Pancreas (tissue), 10 donors: Measurements from ENCODE around the gene BLID. TPM values are rescaled to one million over a fixed set of nuclear protein-coding genes. Genes with fewer than 3 reads are reported as not detected.

Source experiments
- ATAC-seq, 4 donors: fragments of 200-7000 bp; cut with Tn5 transposase; one replicate each; pipeline versions ENCODE4 v1.8.0 to v1.9.1; 2020; ENCODE audit warnings: mild to moderate bottlenecking in 4 of 4, moderate library complexity in 4 of 4
- DNase-seq, 6 donors: peaks; one replicate each; pipeline ENCODE4 v3.0.0-alpha.2; 2020
- FAIRE-seq: peaks from 2 replicates; lab custom pipeline; 2012; peaks lifted over from hg19 to GRCh38; lab: Jason Lieb, UNC
- H3K27ac ChIP-seq, 4 donors: fragments of 200-600 bp; sonication (generic); 1 replicate in 3 of 4; 2 replicates in 1 of 4; pipeline versions ENCODE4 v1.5.0 to v1.8.0; 2020
- H3K27me3 ChIP-seq, 4 donors: fragments of 200-600 bp; one replicate each; pipeline ENCODE4 v1.8.0; 2021
- H3K36me3 ChIP-seq, 3 donors: fragments of 200-600 bp; sonication (generic) in 1 of 3; one replicate each; pipeline versions ENCODE4 v1.5.0 to v1.8.0; 2020 to 2021
- H3K4me1 ChIP-seq, 3 donors: fragments of 200-600 bp; one replicate each; pipeline ENCODE4 v1.8.0; 2021
- H3K4me3 ChIP-seq, 4 donors: fragments of 200-600 bp; sonication (generic) in 2 of 4; one replicate each; pipeline versions ENCODE4 v1.5.0 to v1.8.0; 2020 to 2021
- H3K9me3 ChIP-seq, 4 donors: fragments of 200-600 bp; one replicate each; pipeline ENCODE4 v1.8.0; 2021
- CTCF ChIP-seq, 4 donors: fragments of 200-600 bp; sonication (generic) in 3 of 4; IDR thresholded peaks; one replicate each; pipeline versions ENCODE4 v1.5.0 to v1.8.0; 2021; ENCODE audit warnings: antibody characterized with exemption in 4 of 4
- whole genome bisulfite sequencing, 2 donors: extraction: QIAGEN DNeasy Blood & Tissue Kit; methylation state at CpG; one replicate each; pipeline ENCODE4 v1.1.7; 2013; 5-methylcytosine and 5-hydroxymethylcytosine counted together
- intact Hi-C, 3 donors: fragments of 100-400 bp; cut with DNase I; formaldehyde crosslinking; loops; one replicate each; pipeline versions ENCODE4 v1.11.1 to v1.14.2; 2022
- polyA plus RNA-seq, 2 donors: library from polyadenylated mRNA; stranded (reverse); fragments of 200-250 nt; gene quantifications; one replicate each; pipeline ENCODE4 v1.2.3, GENCODE V29; 2013
- total RNA-seq, 6 donors: library from RNA; stranded (reverse); fragmentation: NEBNext Ultra II Directional in 4 of 6; extraction: Animal tissue kit (Norgen Biotek cat#: 25700) in 4 of 6; gene quantifications; one replicate each; pipeline versions ENCODE4 v1.2.1 to v1.2.4, GENCODE V29; 2021 to 2023
- donor health status: healthy with polysubstance abuse.
- donor health status: DM: no; HTN: no; CAD: no; lungs with moderate emphysema.
- donor health status: DM: no; HTN: no; CAD: no.
- donor health status: control.
- donor health status: control.
- donor health status: Bipolar disorder and iron deficiency.
- donor health status: DM: yes; HTN: yes; CAD: no.
- donor health status: DM: no; HTN: no; CAD: no.
- donor health status: DM: no; HTN: no; CAD: no.
- donor health status: DM: yes; HTN: yes; CAD: no.

BLID gene
- total and polyA plus RNA-seq, 8 donors: not detected

- no peak for TF ChIP-seq CTCF (IDR thresholded peaks at IDR 0.05)
- FAIRE-seq: no peak
- no peak for DNase-seq
- no peaks in the 10 kb centered on the region for H3K4me1 ChIP-seq
- H3K9me3 ChIP-seq: no peaks in the 10 kb centered on the region
- no peak for ATAC-seq
- H3K4me3 ChIP-seq: no peak overlapping the region
- no peaks in the 10 kb centered on the region for H3K36me3 ChIP-seq
- H3K27ac ChIP-seq: no peak overlapping the region
- intact Hi-C loops: no loop called here
- peaks cover 0 to 3% (median 0%) of the 10 kb centered on the region in 4 donors for H3K27me3 ChIP-seq
- 85 to 86% methylated on average over 2 of the region's 2 CpGs for WGBS, 2 donors
These were observed 43.8 kb upstream of the BLID start for GRCh38 chr11:122159861-122160260.

GRCh38 chr11:122159173-122159721, 43.2 kb upstream of the BLID start:
- 48 to 52% methylated on average over 12 of the region's 12 CpGs for WGBS, 2 donors
- DNase-seq (no peak), FAIRE-seq (no peak), ATAC-seq (peak in 1 of 4 donors; percentile 27)
- no peak overlapping the region for H3K4me3 ChIP-seq
- no peaks in the 10 kb centered on the region for H3K4me1 ChIP-seq
- H3K27me3 ChIP-seq: peaks cover 0 to 3% (median 0%) of the 10 kb centered on the region in 4 donors
- H3K36me3 ChIP-seq: no peaks in the 10 kb centered on the region
- no peak overlapping the region for H3K27ac ChIP-seq
- intact Hi-C loops: no loop called here
- TF ChIP-seq CTCF (IDR thresholded peaks at IDR 0.05): no peak
- no peaks in the 10 kb centered on the region for H3K9me3 ChIP-seq

- no peak for TF ChIP-seq CTCF (IDR thresholded peaks at IDR 0.05)
- FAIRE-seq: no peak
- ATAC-seq: peak in 1 of 4 donors; percentile 33
- H3K36me3 ChIP-seq: no peaks in the 10 kb centered on the region
- no peaks in the 10 kb centered on the region for H3K9me3 ChIP-seq
- peaks cover 0 to 3% (median 0%) of the 10 kb centered on the region in 4 donors for H3K27me3 ChIP-seq
- intact Hi-C loops: no loop called here
- H3K4me3 ChIP-seq: peak overlapping the region in 1 of 4 donors; percentile 18
- H3K4me1 ChIP-seq: no peaks in the 10 kb centered on the region
- no peak for DNase-seq
- 43% methylated on average over 4 of the region's 4 CpGs for WGBS, 2 donors
- H3K27ac ChIP-seq: no peak overlapping the region
These were observed 42.2 kb upstream of the BLID start for GRCh38 chr11:122158171-122158570.

GRCh38 chr11:122157653-122158161, 41.7 kb upstream of the BLID start:
- no peak overlapping the region for H3K27ac ChIP-seq
- no peaks in the 10 kb centered on the region for H3K4me1 ChIP-seq
- no peaks in the 10 kb centered on the region for H3K9me3 ChIP-seq
- DNase-seq (no peak), FAIRE-seq (peak; percentile 20), ATAC-seq (peak in 3 of 4 donors; percentile 36 to 66 (median 40))
- H3K27me3 ChIP-seq: peaks cover 0 to 3% (median 0%) of the 10 kb centered on the region in 4 donors
- intact Hi-C loops: no loop called here
- H3K36me3 ChIP-seq: no peaks in the 10 kb centered on the region
- 47 to 54% methylated on average over 4 of the region's 4 CpGs for WGBS, 2 donors
- TF ChIP-seq CTCF (IDR thresholded peaks at IDR 0.05): no peak
- H3K4me3 ChIP-seq: peak overlapping the region in 2 of 4 donors; percentile 11 to 18

GRCh38 chr11:122156940-122157382, 40.9 kb upstream of the BLID start:
- peaks cover 0 to 3% (median 0%) of the 10 kb centered on the region in 4 donors for H3K27me3 ChIP-seq
- WGBS, 2 donors: 52 to 58% methylated on average over 7 of the region's 7 CpGs
- peak overlapping the region in 1 of 4 donors; percentile 29 for H3K27ac ChIP-seq
- intact Hi-C loops: no loop called here
- DNase-seq: peak in 1 of 6 donors; percentile 10
- FAIRE-seq: no peak
- H3K4me1 ChIP-seq: no peaks in the 10 kb centered on the region
- no peaks in the 10 kb centered on the region for H3K9me3 ChIP-seq
- no peaks in the 10 kb centered on the region for H3K36me3 ChIP-seq
- ATAC-seq: peak; percentile 15 to 65 (median 50)
- peak overlapping the region in 2 of 4 donors; percentile 11 to 18 for H3K4me3 ChIP-seq
- no peak for TF ChIP-seq CTCF (IDR thresholded peaks at IDR 0.05)
